GM21447 (cell line): ENCODE measurements around the gene SMAD4.
"Not testable (repeated sequence)": the region's sequence is repeated elsewhere in the genome, so short reads cannot be mapped to it uniquely, and the experiment has no call there.

Experiments used
- ATAC-seq: cut with Tn5 transposase; IDR thresholded peaks from one replicate; pipeline ENCODE4 v1.9.1; 2021; ENCODE audit not compliant: unreplicated experiment

SMAD4 gene

GRCh38 chr18:51108330-51108729, 78.3 kb downstream of the SMAD4 start:
- no peak for ATAC-seq

- no peak for ATAC-seq
Observed at GRCh38 chr18:51110073-51110797, 80.2 kb downstream of the SMAD4 start.

GRCh38 chr18:51111633-51112355, 81.8 kb downstream of the SMAD4 start:
- not testable (repeated sequence) for ATAC-seq

- not testable (repeated sequence) for ATAC-seq
Observed at GRCh38 chr18:51116996-51117395, 87.0 kb downstream of the SMAD4 start.

GRCh38 chr18:51119561-51119960, 89.5 kb downstream of the SMAD4 start:
- not testable (repeated sequence) for ATAC-seq

- not testable (repeated sequence) for ATAC-seq
Observed at GRCh38 chr18:51119976-51120375, 90.0 kb downstream of the SMAD4 start.

- ATAC-seq: no peak
Observed at GRCh38 chr18:51120809-51121596, 91.0 kb downstream of the SMAD4 start.

GRCh38 chr18:51121597-51121857, 91.5 kb downstream of the SMAD4 start:
- ATAC-seq: no peak

GRCh38 chr18:51122266-51123045, 92.4 kb downstream of the SMAD4 start:
- no peak for ATAC-seq

GRCh38 chr18:51123046-51123395, 93.0 kb downstream of the SMAD4 start:
- no peak for ATAC-seq

- no peak for ATAC-seq
Observed at GRCh38 chr18:51123481-51123880, 93.5 kb downstream of the SMAD4 start.

- no peak for ATAC-seq
Observed at GRCh38 chr18:51123936-51124486, 94.0 kb downstream of the SMAD4 start.

- no peak for ATAC-seq
Observed at GRCh38 chr18:51125976-51126375, 96.0 kb downstream of the SMAD4 start.

- ATAC-seq: no peak
Observed at GRCh38 chr18:51127664-51128063, 97.7 kb downstream of the SMAD4 start.

- no peak for ATAC-seq
Observed at GRCh38 chr18:51128533-51128932, 98.5 kb downstream of the SMAD4 start.

- ATAC-seq: no peak
Observed at GRCh38 chr18:51132256-51132935, 102.4 kb downstream of the SMAD4 start.

- ATAC-seq: no peak
Observed at GRCh38 chr18:51133580-51134160, 103.7 kb downstream of the SMAD4 start.
